NT2/D1 (cell line): Measurements from ENCODE around the gene KCNQ1OT1.

Source experiments
- SUZ12 ChIP-seq: IDR thresholded peaks from 2 replicates; pipeline ENCODE4 v1.6.1; 2011; ENCODE audit not compliant: insufficient read length, insufficient read depth; ENCODE audit errors: extremely low read depth
- YY1 ChIP-seq: IDR thresholded peaks from 2 replicates; pipeline ENCODE4 v1.6.1; 2011; ENCODE audit not compliant: insufficient read length, insufficient read depth
- ZNF274 ChIP-seq: IDR thresholded peaks from 2 replicates; pipeline ENCODE4 v1.6.1; 2011; ENCODE audit warnings: mild to moderate bottlenecking, low read depth, low read length

DNA sequence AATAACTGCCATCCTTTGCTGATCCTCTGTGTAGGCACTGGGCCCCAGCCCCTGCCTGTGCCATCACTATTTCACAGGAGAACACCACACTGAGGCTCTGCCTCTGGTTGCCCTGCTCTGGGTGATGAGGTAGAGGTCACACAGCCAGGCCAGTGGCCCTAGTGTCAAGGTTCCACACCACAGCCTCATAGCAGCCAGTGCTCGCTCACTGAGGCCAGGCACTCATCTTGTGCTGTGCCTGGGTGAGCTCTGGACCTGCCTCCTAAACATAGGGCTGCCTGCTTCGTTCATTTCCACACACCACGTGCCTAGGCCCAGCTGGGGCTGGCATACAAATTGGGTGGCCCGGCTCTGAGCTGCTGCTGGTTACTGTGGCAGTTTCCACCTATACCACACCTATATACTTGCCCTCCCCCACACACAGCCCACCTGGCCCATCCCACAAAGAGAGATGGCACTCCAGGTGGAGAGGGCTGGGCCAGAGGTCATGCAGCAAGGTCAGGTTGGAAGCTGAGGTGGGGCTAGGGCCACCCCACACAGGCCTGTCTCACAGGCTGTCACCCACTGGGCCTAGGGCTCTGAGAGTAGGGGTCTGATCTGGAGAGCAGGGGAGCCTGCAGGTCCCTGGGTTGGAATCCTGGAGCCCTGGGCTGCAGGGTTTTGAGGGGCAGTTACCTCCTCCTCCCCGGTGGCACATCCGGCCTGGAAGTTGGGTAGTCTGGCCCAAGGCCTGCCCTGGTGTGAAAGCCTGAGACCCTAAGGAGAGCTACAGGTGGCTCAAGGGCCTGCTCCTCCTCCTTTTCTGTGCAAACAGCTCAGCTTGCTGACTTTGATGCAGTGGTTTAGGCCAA, 11.2 kb downstream of the KCNQ1OT1 start:
- TF ChIP-seq YY1 = no peak
- no peak for TF ChIP-seq ZNF274
- no peak for TF ChIP-seq SUZ12
